NT2/D1 (cell line): ENCODE data around the gene KDM2B.

Experiments used
- DNase-seq: peaks from one replicate; pipeline ENCODE4 v3.0.0-alpha.2; 2011; ENCODE audit warnings: low read depth, low spot score
- H3K27me3 ChIP-seq: 2 replicates; pipeline ENCODE4 v1.6.0; 2011; ENCODE audit warnings: mild to moderate bottlenecking; ENCODE audit not compliant: insufficient read length, insufficient read depth
- H3K36me3 ChIP-seq: 2 replicates; pipeline ENCODE4 v1.6.1; 2011; ENCODE audit warnings: mild to moderate bottlenecking, low read length, mixed read lengths; ENCODE audit not compliant: insufficient read depth, insufficient read length
- H3K4me1 ChIP-seq: 2 replicates; pipeline ENCODE4 v1.5.1; 2011; ENCODE audit not compliant: insufficient read depth, insufficient read length
- H3K4me3 ChIP-seq: 2 replicates; pipeline ENCODE4 v1.5.1; 2011; ENCODE audit warnings: low read depth; ENCODE audit not compliant: insufficient read length
- H3K9ac ChIP-seq: 2 replicates; pipeline ENCODE4 v1.6.0; 2011; ENCODE audit warnings: low read depth; ENCODE audit not compliant: insufficient read length
- H3K9me3 ChIP-seq: 2 replicates; pipeline ENCODE4 v1.5.1; 2011; ENCODE audit warnings: mild to moderate bottlenecking, low read length; ENCODE audit not compliant: insufficient read depth
- SUZ12 ChIP-seq: IDR thresholded peaks from 2 replicates; pipeline ENCODE4 v1.6.1; 2011; ENCODE audit not compliant: insufficient read length, insufficient read depth; ENCODE audit errors: extremely low read depth
- YY1 ChIP-seq: IDR thresholded peaks from 2 replicates; pipeline ENCODE4 v1.6.1; 2011; ENCODE audit not compliant: insufficient read length, insufficient read depth
- ZNF274 ChIP-seq: IDR thresholded peaks from 2 replicates; pipeline ENCODE4 v1.6.1; 2011; ENCODE audit warnings: mild to moderate bottlenecking, low read depth, low read length

The KDM2B gene

GRCh38 chr12:121533394-121534090, 47.3 kb downstream of the KDM2B start:
- peak overlapping the region; percentile 43 for H3K9ac ChIP-seq
- no peak overlapping the region for H3K4me3 ChIP-seq
- peaks cover 34% of the 10 kb centered on the region for H3K36me3 ChIP-seq
- no peaks in the 10 kb centered on the region for H3K9me3 ChIP-seq
- H3K4me1 ChIP-seq, result peaks cover 36% of the 10 kb centered on the region
- H3K27me3 ChIP-seq, result no peaks in the 10 kb centered on the region
- no peak for DNase-seq
- TF ChIP-seq SUZ12, result no peak
- no peak for TF ChIP-seq ZNF274
- no peak for TF ChIP-seq YY1

GRCh38 chr12:121532503-121533393, 48.1 kb downstream of the KDM2B start:
- Histone ChIP-seq H3K4me1 (peaks cover 32% of the 10 kb centered on the region), H3K9me3 (no peaks in the 10 kb centered on the region), H3K9ac (no peak overlapping the region), H3K4me3 (no peak overlapping the region), H3K27me3 (no peaks in the 10 kb centered on the region), H3K36me3 (peaks cover 40% of the 10 kb centered on the region)
- DNase-seq, result no peak
- no peak for TF ChIP-seq SUZ12

GRCh38 chr12:121531356-121531750, 49.5 kb downstream of the KDM2B start:
- DNase-seq, result no peak
- Histone ChIP-seq H3K9ac (no peak overlapping the region), H3K27me3 (no peaks in the 10 kb centered on the region), H3K4me3 (no peak overlapping the region), H3K9me3 (no peaks in the 10 kb centered on the region), H3K4me1 (peaks cover 32% of the 10 kb centered on the region), H3K36me3 (peaks cover 45% of the 10 kb centered on the region)
- TF ChIP-seq ZNF274 (no peak), SUZ12 (no peak), YY1 (no peak)

- H3K4me1 ChIP-seq, result peaks cover 29% of the 10 kb centered on the region
- H3K36me3 ChIP-seq, result peaks cover 48% of the 10 kb centered on the region
- DNase-seq, result peak; percentile 82
- no peak overlapping the region for H3K4me3 ChIP-seq
- TF ChIP-seq YY1 (no peak), ZNF274 (no peak), SUZ12 (no peak)
- no peaks in the 10 kb centered on the region for H3K9me3 ChIP-seq
- H3K27me3 ChIP-seq, result no peaks in the 10 kb centered on the region
- peak overlapping the region; percentile 2 for H3K9ac ChIP-seq
These were observed 50.0 kb downstream of the KDM2B start for GRCh38 chr12:121530600-121531355.

- Histone ChIP-seq H3K36me3 (peaks cover 58% of the 10 kb centered on the region), H3K4me1 (peaks cover 33% of the 10 kb centered on the region), H3K9me3 (no peaks in the 10 kb centered on the region), H3K4me3 (no peak overlapping the region), H3K9ac (no peak overlapping the region), H3K27me3 (no peaks in the 10 kb centered on the region)
- TF ChIP-seq YY1, result no peak
- TF ChIP-seq ZNF274, result no peak
- TF ChIP-seq SUZ12, result no peak
- no peak for DNase-seq
These were observed 51.6 kb downstream of the KDM2B start for GRCh38 chr12:121529184-121529583.

GRCh38 chr12:121525411-121525810, 55.4 kb downstream of the KDM2B start:
- Histone ChIP-seq H3K27me3 (no peaks in the 10 kb centered on the region), H3K9me3 (no peaks in the 10 kb centered on the region), H3K36me3 (peaks cover 58% of the 10 kb centered on the region), H3K4me1 (peaks cover 31% of the 10 kb centered on the region), H3K9ac (no peak overlapping the region), H3K4me3 (no peak overlapping the region)
- no peak for DNase-seq
- TF ChIP-seq ZNF274 (no peak), SUZ12 (no peak), YY1 (no peak)
